GM06990 (cell line): Measurements from ENCODE around the gene IVD.

Source experiments
- DNase-seq: peaks from one replicate; pipeline ENCODE4 v3.0.0-alpha.2; 2011; ENCODE audit not compliant: insufficient read length; ENCODE audit errors: extremely low read depth
- H3K27me3 ChIP-seq: replicated peaks from 2 replicates; pipeline ENCODE4 v1.6.0; 2011; ENCODE audit warnings: low read length; ENCODE audit not compliant: control insufficient read depth, insufficient read depth
- H3K36me3 ChIP-seq: 2 replicates; pipeline ENCODE4 v1.5.1; 2011; ENCODE audit warnings: low read length; ENCODE audit not compliant: control insufficient read depth, insufficient read depth
- H3K4me3 ChIP-seq: replicated peaks from 2 replicates; pipeline ENCODE4 v1.5.1; 2011; ENCODE audit warnings: low read depth, mild to moderate bottlenecking, control low read depth, low read length
- CTCF ChIP-seq: IDR thresholded peaks from 2 replicates; pipeline ENCODE4 v1.5.1; 2011; ENCODE audit warnings: low read length, control low read depth, mild to moderate bottlenecking, inconsistent platforms; ENCODE audit not compliant: insufficient read depth, poor library complexity, severe bottlenecking

Gene IVD

GRCh38 chr15:40421246-40422157 is 15.9 kb downstream of the IVD start:
- peaks cover 7% of the 10 kb centered on the region for H3K36me3 ChIP-seq
- no peaks in the 10 kb centered on the region for H3K27me3 ChIP-seq
- TF ChIP-seq CTCF = peak; percentile 99
- peak; percentile 83 for DNase-seq
- no peak overlapping the region for H3K4me3 ChIP-seq

GRCh38 chr15:40424483-40425115 is 19.0 kb downstream of the IVD start:
- Histone ChIP-seq H3K27me3 (no peaks in the 10 kb centered on the region), H3K36me3 (no peaks in the 10 kb centered on the region), H3K4me3 (no peak overlapping the region)
- TF ChIP-seq CTCF = no peak
- DNase-seq = no peak

- TF ChIP-seq CTCF = no peak
- H3K4me3 ChIP-seq = no peak overlapping the region
- no peak for DNase-seq
- no peaks in the 10 kb centered on the region for H3K36me3 ChIP-seq
- H3K27me3 ChIP-seq = no peaks in the 10 kb centered on the region; the same call in 1 of the 2 replicates
These were observed 20.1 kb downstream of the IVD start for GRCh38 chr15:40425681-40426080.

GRCh38 chr15:40427188-40427587 is 21.6 kb downstream of the IVD start:
- no peak overlapping the region for H3K4me3 ChIP-seq
- no peaks in the 10 kb centered on the region for H3K36me3 ChIP-seq
- DNase-seq = no peak
- no peaks in the 10 kb centered on the region; the same call in none of the 2 replicates for H3K27me3 ChIP-seq
- no peak for TF ChIP-seq CTCF

GRCh38 chr15:40428185-40428584 is 22.6 kb downstream of the IVD start:
- TF ChIP-seq CTCF = no peak
- H3K27me3 ChIP-seq = peaks cover 2% of the 10 kb centered on the region
- H3K36me3 ChIP-seq = no peaks in the 10 kb centered on the region
- no peak for DNase-seq
- H3K4me3 ChIP-seq = no peak overlapping the region
